H9 (cell line): ENCODE data around the gene HDGFL3. TPM values are rescaled to one million over a fixed set of nuclear protein-coding genes. Genes with fewer than 3 reads are reported as not detected.

Experiments
- DNase-seq: peaks from one replicate; pipeline ENCODE4 v3.0.0-alpha.2; 2017
- H2AFZ ChIP-seq: one replicate; pipeline ENCODE4 v1.6.1; 2013; ENCODE audit warnings: mild to moderate bottlenecking, low read length, control low read depth, moderate library complexity
- H2AK5ac ChIP-seq: 2 replicates; pipeline ENCODE4 v1.6.1; 2013; ENCODE audit warnings: low read length, control low read depth, mixed read lengths; ENCODE audit not compliant: insufficient read length
- H2BK120ac ChIP-seq: one replicate; pipeline ENCODE4 v1.6.1; 2013; ENCODE audit warnings: low read depth, mild to moderate bottlenecking, low read length, control low read depth, inconsistent platforms; ENCODE audit not compliant: poor library complexity, severe bottlenecking
- H2BK12ac ChIP-seq: 2 replicates; pipeline ENCODE4 v1.6.1; 2013; ENCODE audit warnings: low read length, control low read depth, mixed read lengths, low read depth; ENCODE audit not compliant: insufficient read length
- H2BK15ac ChIP-seq: 2 replicates; pipeline ENCODE4 v1.6.1; 2013; ENCODE audit warnings: low read depth, low read length, control low read depth
- H2BK20ac ChIP-seq: one replicate; pipeline ENCODE4 v1.6.1; 2013; ENCODE audit warnings: low read depth, mild to moderate bottlenecking, low read length, control low read depth, inconsistent platforms; ENCODE audit not compliant: poor library complexity, severe bottlenecking
- H2BK5ac ChIP-seq: 2 replicates; pipeline ENCODE4 v1.6.1; 2013; ENCODE audit warnings: low read length, control low read depth, mixed read lengths; ENCODE audit not compliant: insufficient read length
- H3K14ac ChIP-seq: 2 replicates; pipeline ENCODE4 v1.6.1; 2013; ENCODE audit warnings: low read length, control low read depth; ENCODE audit not compliant: insufficient read depth
- H3K18ac ChIP-seq: 2 replicates; pipeline ENCODE4 v1.6.1; 2013; ENCODE audit warnings: low read depth, mild to moderate bottlenecking, mixed read lengths, low read length, control low read depth; ENCODE audit not compliant: insufficient read length
- H3K23ac ChIP-seq: 2 replicates; pipeline ENCODE4 v1.6.1; 2013; ENCODE audit warnings: low read length, control low read depth, mixed read lengths, low read depth; ENCODE audit not compliant: insufficient read length
- H3K23me2 ChIP-seq: 2 replicates; pipeline ENCODE4 v1.6.1; 2013; ENCODE audit warnings: low read depth, mild to moderate bottlenecking, mixed read lengths, low read length, control low read depth; ENCODE audit not compliant: insufficient read length, poor library complexity, severe bottlenecking
- H3K27ac ChIP-seq: 2 replicates; pipeline ENCODE4 v1.5.1; 2013; ENCODE audit warnings: low read length, control low read depth, mixed read lengths, low read depth; ENCODE audit not compliant: insufficient read length
- H3K27me3 ChIP-seq: 2 replicates; pipeline ENCODE4 v1.6.1; 2013; ENCODE audit warnings: low read length, control low read depth, inconsistent platforms; ENCODE audit not compliant: insufficient read depth
- H3K4ac ChIP-seq: 2 replicates; pipeline ENCODE4 v1.6.1; 2013; ENCODE audit warnings: low read depth, mild to moderate bottlenecking, control low read depth, inconsistent platforms, low read length, moderate library complexity
- H3K4me1 ChIP-seq: 2 replicates; pipeline ENCODE4 v1.6.1; 2013; ENCODE audit warnings: low read length, control low read depth, inconsistent platforms; ENCODE audit not compliant: insufficient read depth
- H3K4me2 ChIP-seq: 2 replicates; pipeline ENCODE4 v1.6.1; 2013; ENCODE audit warnings: low read length, control low read depth, mixed read lengths; ENCODE audit not compliant: insufficient read length, insufficient read depth
- H3K56ac ChIP-seq: 2 replicates; pipeline ENCODE4 v1.6.1; 2013; ENCODE audit warnings: low read depth, mild to moderate bottlenecking, mixed read lengths, low read length, control low read depth; ENCODE audit not compliant: insufficient read length
- H3K79me1 ChIP-seq: 2 replicates; pipeline ENCODE4 v1.6.1; 2013; ENCODE audit warnings: low read depth, mild to moderate bottlenecking, moderate library complexity, low read length, control low read depth, inconsistent platforms; ENCODE audit not compliant: insufficient read depth, poor library complexity, severe bottlenecking
- H3K79me2 ChIP-seq: 2 replicates; pipeline ENCODE4 v1.6.1; 2013; ENCODE audit warnings: low read length, control low read depth, inconsistent platforms; ENCODE audit not compliant: insufficient read depth
- H3K9ac ChIP-seq: 2 replicates; pipeline ENCODE4 v1.6.1; 2013; ENCODE audit warnings: low read length, control low read depth, mixed read lengths; ENCODE audit not compliant: insufficient read length; ENCODE audit errors: extremely low read depth
- H3K9me3 ChIP-seq: one replicate; pipeline ENCODE4 v1.6.1; 2013; ENCODE audit warnings: low read depth, low read length, inconsistent platforms; ENCODE audit not compliant: control insufficient read depth
- H3T11ph ChIP-seq: one replicate; pipeline ENCODE4 v1.6.1; 2013; ENCODE audit warnings: mild to moderate bottlenecking, low read length, control low read depth, inconsistent platforms
- H4K20me1 ChIP-seq: one replicate; pipeline ENCODE4 v1.6.1; 2013; ENCODE audit not compliant: control insufficient read depth, insufficient read length, insufficient read depth
- H4K5ac ChIP-seq: 2 replicates; pipeline ENCODE4 v1.6.1; 2013; ENCODE audit warnings: low read depth, mild to moderate bottlenecking, mixed read lengths, low read length, control low read depth; ENCODE audit not compliant: insufficient read length
- H4K8ac ChIP-seq: replicated peaks from 2 replicates; pipeline ENCODE4 v1.6.1; 2013; ENCODE audit warnings: low read length, control low read depth, mixed read lengths, low read depth; ENCODE audit not compliant: insufficient read length
- H4K91ac ChIP-seq: 2 replicates; pipeline ENCODE4 v1.6.1; 2013; ENCODE audit warnings: low read depth, mild to moderate bottlenecking, moderate library complexity, mixed read lengths, low read length, control low read depth; ENCODE audit not compliant: insufficient read length
- H3K27ac Mint-ChIP-seq, 3 experiments: 2 replicates in 2 of 3; 3 replicates in 1 of 3; pipeline ENCODE4 v1.8.0; 2020 to 2021; ENCODE audit warnings: mixed read lengths in 3 of 3, mild to moderate bottlenecking in 1 of 3, moderate library complexity in 1 of 3
- H3K27me3 Mint-ChIP-seq: 2 replicates; pipeline ENCODE4 v1.8.0; 2021; ENCODE audit warnings: low read depth, mild to moderate bottlenecking, moderate library complexity, mixed read lengths
- H3K36me3 Mint-ChIP-seq, 3 experiments: 2 replicates in 2 of 3; 3 replicates in 1 of 3; pipeline ENCODE4 v1.8.0; 2020 to 2021; ENCODE audit warnings: low read depth in 3 of 3, mixed read lengths in 3 of 3; ENCODE audit not compliant: insufficient read depth in 1 of 3
- H3K4me1 Mint-ChIP-seq, 2 experiments: 2 replicates each; pipeline ENCODE4 v1.8.0; 2020; ENCODE audit warnings: mixed read lengths in 2 of 2
- H3K4me3 Mint-ChIP-seq, 2 experiments: 2 replicates in 1 of 2; 3 replicates in 1 of 2; pipeline ENCODE4 v1.8.0; 2020 to 2021; ENCODE audit warnings: mild to moderate bottlenecking in 2 of 2, mixed read lengths in 2 of 2, moderate library complexity in 1 of 2
- H3K9me3 Mint-ChIP-seq, 2 experiments: 2 replicates in 1 of 2; 3 replicates in 1 of 2; pipeline ENCODE4 v1.8.0; 2020; ENCODE audit warnings: mild to moderate bottlenecking in 2 of 2, mixed read lengths in 2 of 2, moderate library complexity in 1 of 2
- WGBS: extraction: QIAGEN DNeasy Blood & Tissue Kit; methylation state at CpG from one replicate; pipeline ENCODE4 v1.1.7; 2013; ENCODE audit warnings: missing lambda C conversion rate, low lambda C conversion rate, mixed read lengths; ENCODE audit not compliant: insufficient read length; ENCODE audit errors: extremely low coverage; 5-methylcytosine and 5-hydroxymethylcytosine counted together
- total RNA-seq: library from RNA; stranded (reverse); gene quantifications from 2 replicates; pipeline ENCODE4 v1.2.1, GENCODE V29; 2021
- TF ChIP-seq, protein P1 (sequence below): fragments of 200-600 bp; sonication (generic); conservative IDR thresholded peaks from 3 replicates; pipeline ENCODE4 v1.8.0; 2021; ENCODE audit warnings: antibody characterized with exemption, mild to moderate bottlenecking

The HDGFL3 gene
- total RNA-seq, 1 experiment from 2014 or later, result 120 TPM

DNA sequence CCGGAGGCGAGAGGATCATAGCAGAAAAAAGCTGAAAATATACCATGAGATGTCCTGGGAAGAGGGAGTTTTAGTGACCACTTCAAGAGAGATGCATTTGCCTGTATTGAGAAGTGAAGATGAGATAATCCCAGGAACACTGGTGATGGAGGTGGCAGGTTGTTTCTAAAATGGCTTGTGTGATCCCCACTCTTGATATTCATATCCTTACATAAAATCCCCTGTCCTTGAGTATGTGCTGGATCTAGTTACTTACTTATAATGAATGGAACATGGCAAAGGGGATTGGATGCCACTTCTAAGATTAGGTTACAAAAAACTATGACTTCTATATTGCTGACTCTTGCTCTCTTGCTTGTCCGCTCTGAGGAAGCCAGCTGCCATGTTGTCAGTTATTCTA, 22.1 kb downstream of the HDGFL3 start:
- no peak overlapping the region for H2BK20ac ChIP-seq
- WGBS, result no CpG with 5 or more reads among the region's 3 CpGs
- no peaks in the 10 kb centered on the region for H3K4me1 Mint-ChIP-seq

More for the DNA sequence above, 22.1 kb downstream of the HDGFL3 start:
- Histone ChIP-seq H3K4me1 (no peaks in the 10 kb centered on the region), H4K8ac (no peak overlapping the region), H2AFZ (no peak overlapping the region), H3K9ac (no peak overlapping the region), H3K79me1 (peaks cover 3% of the 10 kb centered on the region), H2AK5ac (no peak overlapping the region), H4K5ac (no peak overlapping the region), H4K91ac (no peak overlapping the region), H4K20me1 (no peaks in the 10 kb centered on the region), H2BK12ac (no peak overlapping the region), H3K4ac (no peak overlapping the region), H3K14ac (no peak overlapping the region), H3K27ac (no peak overlapping the region), H3K79me2 (peaks cover 3% of the 10 kb centered on the region; the same call in 1 of the 2 replicates), H3K4me2 (no peak overlapping the region), H3K56ac (no peak overlapping the region), H2BK120ac (no peak overlapping the region), H3K9me3 (no peaks in the 10 kb centered on the region), H3K23me2 (no peaks in the 10 kb centered on the region), H3K18ac (no peak overlapping the region), H2BK5ac (no peak overlapping the region), H3K27me3 (no peaks in the 10 kb centered on the region), H3T11ph (no peak overlapping the region), H3K23ac (no peak overlapping the region), H2BK15ac (no peak overlapping the region)
- Mint-ChIP-seq H3K27me3 (no peaks in the 10 kb centered on the region), H3K9me3 (no peaks in the 10 kb centered on the region), H3K4me3 (no peak overlapping the region), H3K27ac (no peak overlapping the region), H3K36me3 (peaks cover 4 to 21% (median 13%) of the 10 kb centered on the region in 3 experiments; a peak in 6 of 7 replicates)
- no peak for DNase-seq
- TF ChIP-seq, protein P1, sequence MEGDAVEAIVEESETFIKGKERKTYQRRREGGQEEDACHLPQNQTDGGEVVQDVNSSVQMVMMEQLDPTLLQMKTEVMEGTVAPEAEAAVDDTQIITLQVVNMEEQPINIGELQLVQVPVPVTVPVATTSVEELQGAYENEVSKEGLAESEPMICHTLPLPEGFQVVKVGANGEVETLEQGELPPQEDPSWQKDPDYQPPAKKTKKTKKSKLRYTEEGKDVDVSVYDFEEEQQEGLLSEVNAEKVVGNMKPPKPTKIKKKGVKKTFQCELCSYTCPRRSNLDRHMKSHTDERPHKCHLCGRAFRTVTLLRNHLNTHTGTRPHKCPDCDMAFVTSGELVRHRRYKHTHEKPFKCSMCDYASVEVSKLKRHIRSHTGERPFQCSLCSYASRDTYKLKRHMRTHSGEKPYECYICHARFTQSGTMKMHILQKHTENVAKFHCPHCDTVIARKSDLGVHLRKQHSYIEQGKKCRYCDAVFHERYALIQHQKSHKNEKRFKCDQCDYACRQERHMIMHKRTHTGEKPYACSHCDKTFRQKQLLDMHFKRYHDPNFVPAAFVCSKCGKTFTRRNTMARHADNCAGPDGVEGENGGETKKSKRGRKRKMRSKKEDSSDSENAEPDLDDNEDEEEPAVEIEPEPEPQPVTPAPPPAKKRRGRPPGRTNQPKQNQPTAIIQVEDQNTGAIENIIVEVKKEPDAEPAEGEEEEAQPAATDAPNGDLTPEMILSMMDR, result no peak
